H1 (cell line): ENCODE data around the gene RFPL3. TPM values are rescaled to one million over a fixed set of nuclear protein-coding genes. Genes with fewer than 3 reads are reported as not detected.

Experiments
- CTCF ChIA-PET: fragments of 300-600 bp; sonication (Branson Sonifier 250); formaldehyde crosslinking; loops from one replicate; lab custom pipeline; 2021; ENCODE audit not compliant: partially characterized antibody; lab: Charles Lee
- POLR2A ChIA-PET: fragments of 300-600 bp; sonication (Branson Sonifier 250); formaldehyde crosslinking; loops from one replicate; lab custom pipeline; 2021; ENCODE audit warnings: inconsistent platforms; ENCODE audit not compliant: partially characterized antibody; lab: Charles Lee
- DNase-seq, 2 experiments: peaks; one replicate each; pipeline versions ENCODE4 v3.0.0 to v3.0.0-alpha.2; 2010 to 2022; ENCODE audit warnings: low spot score in 2 of 2, low read depth in 1 of 2, mixed read lengths in 1 of 2
- FAIRE-seq: peaks from 2 replicates; lab custom pipeline; 2011; peaks lifted over from hg19 to GRCh38; lab: Jason Lieb, UNC
- H2AFZ ChIP-seq: 2 replicates; pipeline ENCODE4 v1.8.1; 2012; ENCODE audit warnings: low read length, inconsistent platforms
- H2AK5ac ChIP-seq: 2 replicates; pipeline ENCODE4 v1.6.1; 2013; ENCODE audit warnings: low read depth, low read length
- H2BK120ac ChIP-seq: replicated peaks from 2 replicates; pipeline ENCODE3; 2013; ENCODE audit warnings: low read depth, low read length, inconsistent platforms
- H2BK12ac ChIP-seq: 2 replicates; pipeline ENCODE4 v1.6.1; 2013; ENCODE audit warnings: low read depth, low read length
- H2BK15ac ChIP-seq: 2 replicates; pipeline ENCODE4 v1.6.1; 2013; ENCODE audit warnings: low read length
- H2BK20ac ChIP-seq: 2 replicates; pipeline ENCODE4 v1.6.1; 2013; ENCODE audit warnings: low read length
- H2BK5ac ChIP-seq: 2 replicates; pipeline ENCODE4 v1.6.1; 2013; ENCODE audit warnings: low read depth, low read length
- H3K14ac ChIP-seq: 2 replicates; pipeline ENCODE4 v1.6.1; 2013; ENCODE audit warnings: inconsistent platforms; ENCODE audit not compliant: insufficient read length
- H3K18ac ChIP-seq: 2 replicates; pipeline ENCODE4 v1.6.1; 2013; ENCODE audit warnings: low read length; ENCODE audit errors: extremely low read depth
- H3K23ac ChIP-seq: 2 replicates; pipeline ENCODE4 v1.6.1; 2013; ENCODE audit warnings: inconsistent platforms; ENCODE audit not compliant: insufficient read length
- H3K23me2 ChIP-seq: 2 replicates; pipeline ENCODE4 v1.6.1; 2013; ENCODE audit warnings: low read depth, low read length
- H3K27ac ChIP-seq: 2 replicates; pipeline ENCODE4 v1.6.1; 2011; ENCODE audit warnings: low read depth, low read length, inconsistent platforms
- H3K27me3 ChIP-seq, 4 experiments: replicated peaks in 1 of 4; 1 replicate in 1 of 4; 2 replicates in 3 of 4; pipeline versions ENCODE4 v1.6.1 to v1.8.1; 2011 to 2013; ENCODE audit warnings: low read length in 3 of 4, mild to moderate bottlenecking in 3 of 4, inconsistent platforms in 2 of 4, mixed read lengths in 2 of 4, moderate library complexity in 1 of 4; ENCODE audit not compliant: control insufficient read depth in 3 of 4, insufficient read depth in 3 of 4; ENCODE audit errors: extremely low read depth in 1 of 4
- H3K36me3 ChIP-seq, 4 experiments: 2 replicates each; pipeline versions ENCODE4 v1.6.1 to v1.8.1; 2011 to 2013; ENCODE audit warnings: mild to moderate bottlenecking in 4 of 4, low read length in 3 of 4, moderate library complexity in 2 of 4, control low read depth in 1 of 4, inconsistent platforms in 1 of 4; ENCODE audit not compliant: insufficient read depth in 4 of 4, control insufficient read depth in 2 of 4
- H3K4ac ChIP-seq: replicated peaks from 2 replicates; pipeline ENCODE3; 2013; ENCODE audit warnings: low read length, low read depth, mixed read lengths, inconsistent platforms; ENCODE audit not compliant: insufficient read length
- H3K4me1 ChIP-seq, 4 experiments: replicated peaks in 1 of 4; 1 replicate in 1 of 4; 2 replicates in 3 of 4; pipeline versions ENCODE4 v1.6.1 to v1.8.1; 2011 to 2013; ENCODE audit warnings: low read length in 3 of 4, inconsistent platforms in 2 of 4, mixed read lengths in 1 of 4; ENCODE audit not compliant: insufficient read depth in 4 of 4, control insufficient read depth in 3 of 4
- H3K4me2 ChIP-seq, 2 experiments: 2 replicates each; pipeline versions ENCODE4 v1.6.1 to v1.8.1; 2011 to 2013; ENCODE audit warnings: low read depth in 2 of 2, low read length in 2 of 2, control low read depth in 1 of 2, inconsistent platforms in 1 of 2, mild to moderate bottlenecking in 1 of 2; ENCODE audit not compliant: insufficient read depth in 1 of 2
- H3K4me3 ChIP-seq, 4 experiments: fragments of 200-600, 300-600 bp in 1 of 4; sonication (generic), shearing (Covaris generic), sonication (Bioruptor Twin) in 1 of 4; 2 replicates each; pipeline versions ENCODE4 v1.5.1 to v1.8.1; 2011 to 2016; ENCODE audit warnings: low read length in 4 of 4, low read depth in 3 of 4, control low read depth in 2 of 4, inconsistent platforms in 2 of 4, mild to moderate bottlenecking in 2 of 4, mixed read lengths in 1 of 4, moderate library complexity in 1 of 4; ENCODE audit not compliant: insufficient read depth in 2 of 4; ENCODE audit errors: extremely low read depth in 1 of 4
- H3K56ac ChIP-seq: replicated peaks from 2 replicates; pipeline ENCODE3; 2013; ENCODE audit warnings: low read depth, mild to moderate bottlenecking, mixed read lengths, low read length, inconsistent platforms; ENCODE audit not compliant: insufficient read length
- H3K79me1 ChIP-seq: 2 replicates; pipeline ENCODE4 v1.6.1; 2013; ENCODE audit warnings: low read depth, low read length, control low read depth
- H3K79me2 ChIP-seq, 2 experiments: 2 replicates each; pipeline versions ENCODE4 v1.6.1 to v1.8.1; 2012 to 2013; ENCODE audit warnings: low read length in 2 of 2, mild to moderate bottlenecking in 2 of 2, inconsistent platforms in 1 of 2; ENCODE audit not compliant: insufficient read depth in 2 of 2, control insufficient read depth in 1 of 2
- H3K9ac ChIP-seq, 4 experiments: replicated peaks in 1 of 4; 1 replicate in 1 of 4; 2 replicates in 3 of 4; pipeline versions ENCODE4 v1.6.1 to v1.8.1; 2011 to 2013; ENCODE audit warnings: low read depth in 3 of 4, low read length in 3 of 4, control low read depth in 2 of 4, mild to moderate bottlenecking in 2 of 4, moderate library complexity in 2 of 4, inconsistent platforms in 1 of 4; ENCODE audit errors: extremely low read depth in 1 of 4
- H3K9me3 ChIP-seq, 2 experiments: 2 replicates each; pipeline versions ENCODE4 v1.6.1 to v1.8.1; 2012 to 2013; ENCODE audit warnings: mild to moderate bottlenecking in 2 of 2, moderate library complexity in 2 of 2, control low read depth in 1 of 2, inconsistent platforms in 1 of 2, low read depth in 1 of 2, low read length in 1 of 2, mixed read lengths in 1 of 2; ENCODE audit not compliant: insufficient read depth in 2 of 2
- H4K20me1 ChIP-seq, 2 experiments: replicated peaks in 1 of 2; 2 replicates each; pipeline versions ENCODE3 to v1.8.1; 2011 to 2013; ENCODE audit warnings: inconsistent platforms in 2 of 2, low read length in 2 of 2, mild to moderate bottlenecking in 1 of 2; ENCODE audit not compliant: insufficient read depth in 2 of 2, control insufficient read depth in 1 of 2
- H4K5ac ChIP-seq: 2 replicates; pipeline ENCODE4 v1.6.1; 2013; ENCODE audit warnings: low read length, low read depth, mixed read lengths, inconsistent platforms; ENCODE audit not compliant: insufficient read length
- H4K8ac ChIP-seq: 2 replicates; pipeline ENCODE4 v1.8.0; 2013; ENCODE audit warnings: mild to moderate bottlenecking, moderate library complexity, low read length, inconsistent platforms; ENCODE audit not compliant: insufficient read depth; ENCODE audit errors: extremely low read depth
- H4K91ac ChIP-seq: replicated peaks from 2 replicates; pipeline ENCODE3; 2013; ENCODE audit warnings: low read length, mixed read lengths, inconsistent platforms; ENCODE audit not compliant: insufficient read length
- CHD2 ChIP-seq: IDR thresholded peaks from 2 replicates; pipeline ENCODE4 v1.6.1; 2012; ENCODE audit warnings: low read length, improper control_type of control experiment
- RAD21 ChIP-seq, 2 experiments: IDR thresholded peaks in 1 of 2; conservative IDR thresholded peaks in 1 of 2; 2 replicates each; pipeline ENCODE4 v1.6.1; 2011; ENCODE audit warnings: low read depth in 2 of 2, low read length in 2 of 2, improper control_type of control experiment in 1 of 2, inconsistent platforms in 1 of 2, mild to moderate bottlenecking in 1 of 2, moderate library complexity in 1 of 2
- RBBP5 ChIP-seq: IDR thresholded peaks from 2 replicates; pipeline ENCODE4 v1.7.1; 2012; ENCODE audit warnings: low read depth, mild to moderate bottlenecking, inconsistent platforms, low read length, moderate library complexity, borderline replicate concordance
- RNF2 ChIP-seq: fragments of 200-900, 300-1000 bp; sonication (generic); IDR thresholded peaks from 2 replicates; pipeline ENCODE4 v1.7.1; 2016; ENCODE audit warnings: borderline replicate concordance, low read depth, mild to moderate bottlenecking, antibody characterized with exemption, low read length; ENCODE audit not compliant: poor library complexity, severe bottlenecking; ENCODE audit errors: missing control alignments
- RXRA ChIP-seq: IDR thresholded peaks from 2 replicates; pipeline ENCODE4 v1.6.1; 2011; ENCODE audit warnings: low read depth, mild to moderate bottlenecking, low read length, moderate library complexity; ENCODE audit not compliant: insufficient read depth
- SAP30 ChIP-seq: fragments of 300-600 bp; sonication (generic); IDR thresholded peaks from 2 replicates; pipeline ENCODE4 v1.7.1; 2012; ENCODE audit warnings: low read length, moderate library complexity, mild to moderate bottlenecking, inconsistent platforms; ENCODE audit not compliant: insufficient read depth, insufficient replicate concordance
- SUZ12 ChIP-seq: fragments of 200-600 bp; sonication (generic); IDR thresholded peaks from 2 replicates; pipeline ENCODE4 v1.6.1; 2012; ENCODE audit warnings: mild to moderate bottlenecking, inconsistent platforms, low read length, moderate library complexity, mixed read lengths
- WGBS, 2 experiments: shearing (Covaris generic) in 1 of 2; methylation state at CpG; one replicate each; pipeline versions ENCODE4 v1.1.6 to v1.1.7; 2013 to 2015; ENCODE audit warnings: low lambda C conversion rate in 2 of 2, mixed read lengths in 2 of 2, inconsistent platforms in 1 of 2, low coverage in 1 of 2, missing lambda C conversion rate in 1 of 2; ENCODE audit not compliant: insufficient replicate concordance in 2 of 2, insufficient coverage in 1 of 2, insufficient read length in 1 of 2; ENCODE audit errors: extremely low coverage in 1 of 2, missing lambda C conversion rate in 1 of 2; 5-methylcytosine and 5-hydroxymethylcytosine counted together
- polyA plus RNA-seq, 7 experiments: library from polyadenylated mRNA; depleted of rRNA in 3 of 7; stranded (reverse) in 5 of 7; unstranded in 2 of 7; fragments of >200 nt in 5 of 7; fragments of 200-250 nt in 2 of 7; gene quantifications; 1 replicate in 5 of 7; 2 replicates in 1 of 7; 4 replicates in 1 of 7; pipeline versions ENCODE4 v1.2.1 to v1.2.3, GENCODE V29; 2011 to 2013; ENCODE audit warnings: missing spikeins in 2 of 7, mixed read lengths in 2 of 7
- total RNA-seq: library from RNA; stranded (reverse); fragmentation: NEBNext Ultra II Directional; extraction: Animal tissue kit (Norgen Biotek cat#: 25700); gene quantifications from 2 replicates; pipeline ENCODE4 v1.2.1, GENCODE V29; 2021
- TF ChIP-seq, protein P1 (sequence below): IDR thresholded peaks from 2 replicates; pipeline ENCODE4 v1.6.1; 2011; ENCODE audit warnings: low read length, improper control_type of control experiment

The RFPL3 gene
- total and polyA plus RNA-seq, 2 of the 8 experiments (the other 6 are each of a cell fraction or from before 2014, with no cell fraction given): 0.08 to 0.24 TPM

DNA sequence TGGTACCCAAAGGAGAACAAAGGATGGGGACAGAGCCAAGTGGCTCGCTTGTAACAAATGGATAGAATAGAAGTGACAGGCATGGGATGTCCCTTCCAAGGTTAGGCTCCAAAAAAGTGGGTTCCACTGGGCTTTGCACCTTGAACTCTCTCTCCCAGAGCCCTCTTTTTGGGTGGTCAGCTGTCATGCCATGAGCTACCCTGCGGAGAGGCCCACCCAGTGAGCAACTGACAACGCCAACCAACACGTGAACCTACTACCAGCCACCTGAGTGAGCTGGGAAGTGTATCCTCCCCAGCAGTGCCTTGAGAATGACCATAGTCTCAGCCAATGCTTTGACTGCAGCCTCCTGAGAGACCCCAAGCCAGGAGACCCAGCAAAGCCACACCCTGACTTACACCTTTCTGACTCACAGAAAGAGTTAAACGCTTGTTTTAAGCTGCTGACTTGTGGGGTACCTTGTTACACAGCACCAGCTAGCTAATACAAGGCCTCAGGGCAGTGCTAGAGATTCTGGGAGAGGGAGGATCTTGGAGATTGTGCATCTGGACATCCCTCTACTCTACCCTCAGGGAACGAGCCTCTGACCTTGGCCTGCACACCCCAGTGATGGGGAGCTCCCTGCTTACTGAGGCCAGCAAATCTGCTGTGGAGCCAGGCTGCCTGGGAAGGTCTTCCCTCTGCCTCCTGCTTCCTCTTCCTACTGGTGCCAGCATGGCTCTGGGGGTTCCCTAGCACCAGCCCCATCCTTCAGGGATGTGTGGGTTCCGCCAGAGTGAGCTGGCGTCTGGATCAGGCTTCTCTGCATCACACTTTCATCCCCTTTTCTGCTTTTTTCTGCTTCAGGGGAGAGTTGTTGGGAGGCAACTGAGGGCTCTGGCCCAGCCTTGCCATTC is 29.1 kb upstream of the RFPL3 start:
- Histone ChIP-seq H4K20me1 (no peaks in the 10 kb centered on the region), H3K23ac (no peak overlapping the region), H4K91ac (no peak overlapping the region), H3K4me3 (no peak overlapping the region), H3K14ac (no peak overlapping the region), H3K56ac (no peak overlapping the region), H3K9me3 (peaks cover 5% of the 10 kb centered on the region in 2 experiments; a peak in 3 of 4 replicates), H2BK20ac (0 out of 2 replicates have a peak overlapping the region, but pooled peaks have one; percentile 72), H3K23me2 (peaks cover 11% of the 10 kb centered on the region; the same call in 1 of the 2 replicates), H3K36me3 (no peaks in the 10 kb centered on the region), H3K18ac (no peak overlapping the region), H3K79me1 (no peaks in the 10 kb centered on the region), H3K27me3 (no peaks in the 10 kb centered on the region; a peak in 1 of 7 replicates), H2BK15ac (no peak overlapping the region), H3K27ac (no peak overlapping the region), H3K4ac (no peak overlapping the region), H3K4me1 (peaks cover 0 to 11% (median 9%) of the 10 kb centered on the region in 4 experiments; a peak in 6 of 7 replicates), H2BK5ac (no peak overlapping the region), H2AK5ac (no peak overlapping the region), H2BK12ac (peak overlapping the region; percentile 84; the same call in 1 of the 2 replicates), H4K5ac (no peak overlapping the region), H3K4me2 (no peak overlapping the region), H2BK120ac (no peak overlapping the region), H2AFZ (no peak overlapping the region), H3K79me2 (no peaks in the 10 kb centered on the region), H3K9ac (no peak overlapping the region), H4K8ac (no peak overlapping the region)
- WGBS, 2 experiments: 85% methylated on average over 8 of the region's 8 CpGs; no CpG with 5 or more reads in 1 of the 2 experiments
- DNase-seq (peak in 1 of 2 experiments; percentile 36), FAIRE-seq (no peak)
- POLR2A ChIA-PET: interaction anchor here (1.5 to 1.6 kb wide), 2 partner anchors 8 to 27 kb away, joined by 3 to 4 read pairs; no protein-coding TSS in a partner anchor
- CTCF ChIA-PET: interaction anchor here (0.6 to 1.0 kb wide), 3 partner anchors 11 to 1333 kb away, joined by 3 to 6 read pairs (median 4); no protein-coding TSS in a partner anchor
- TF ChIP-seq RXRA: no peak
- no peak for TF ChIP-seq SUZ12
- no peak for TF ChIP-seq CHD2
- TF ChIP-seq RBBP5: no peak
- no peak for TF ChIP-seq RAD21 (IDR thresholded peaks at IDR 0.05 in 1 of 2, conservative IDR thresholded peaks at IDR 0.05 in 1 of 2; ENCODE audit: low read depth in 2 of 2, low read length in 2 of 2)
- TF ChIP-seq SAP30: no peak
- TF ChIP-seq RNF2: no peak
- TF ChIP-seq, protein P1, sequence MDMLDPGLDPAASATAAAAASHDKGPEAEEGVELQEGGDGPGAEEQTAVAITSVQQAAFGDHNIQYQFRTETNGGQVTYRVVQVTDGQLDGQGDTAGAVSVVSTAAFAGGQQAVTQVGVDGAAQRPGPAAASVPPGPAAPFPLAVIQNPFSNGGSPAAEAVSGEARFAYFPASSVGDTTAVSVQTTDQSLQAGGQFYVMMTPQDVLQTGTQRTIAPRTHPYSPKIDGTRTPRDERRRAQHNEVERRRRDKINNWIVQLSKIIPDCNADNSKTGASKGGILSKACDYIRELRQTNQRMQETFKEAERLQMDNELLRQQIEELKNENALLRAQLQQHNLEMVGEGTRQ: no peak
